Transverse colon (tissue), 4 donors: ENCODE measurements around the gene TCF20. TPM values are rescaled to one million over a fixed set of nuclear protein-coding genes. Genes with fewer than 3 reads are reported as not detected.

Experiments used
- DNase-seq: peaks from one replicate; pipeline ENCODE4 v3.0.0-alpha.2; 2019
- H3K27ac ChIP-seq, 4 donors: fragments of 200-600 bp; sonication (generic); 2 replicates each; pipeline ENCODE4 v1.5.1; 2016 to 2018; ENCODE audit warnings: inconsistent platforms in 4 of 4
- H3K27me3 ChIP-seq: fragments of 200-600 bp; sonication (generic); 2 replicates; pipeline ENCODE4 v1.5.1; 2017; ENCODE audit warnings: inconsistent platforms
- H3K36me3 ChIP-seq, 4 donors: fragments of 200-600 bp; sonication (generic); 2 replicates each; pipeline ENCODE4 v1.5.1; 2017 to 2019; ENCODE audit warnings: inconsistent platforms in 4 of 4
- H3K4me1 ChIP-seq, 4 donors: fragments of 200-600 bp; sonication (generic); 2 replicates each; pipeline ENCODE4 v1.5.1; 2017 to 2020; ENCODE audit warnings: inconsistent platforms in 4 of 4
- H3K4me3 ChIP-seq, 4 donors: fragments of 200-600 bp; sonication (generic); 1 replicate in 1 of 4; 2 replicates in 3 of 4; pipeline versions ENCODE4 v1.5.1 to v1.6.1; 2017 to 2019; ENCODE audit warnings: inconsistent platforms in 4 of 4
- H3K9me3 ChIP-seq, 2 donors: fragments of 200-600 bp; sonication (generic); 2 replicates each; pipeline ENCODE4 v1.5.1; 2017 to 2019; ENCODE audit warnings: inconsistent platforms in 2 of 2
- EP300 ChIP-seq: sonication (generic); formaldehyde crosslinking; IDR thresholded peaks from one replicate; pipeline ENCODE4 v1.6.1; 2017; ENCODE audit warnings: antibody characterized with exemption, low read depth
- POLR2A ChIP-seq: fragments of 450-650 bp; IDR thresholded peaks from one replicate; pipeline ENCODE4 v1.6.1; 2016; ENCODE audit warnings: antibody characterized with exemption, mild to moderate bottlenecking, moderate library complexity
- POLR2AphosphoS5 ChIP-seq, 3 donors: sonication (generic); formaldehyde crosslinking; IDR thresholded peaks; one replicate each; pipeline ENCODE4 v1.6.1; 2016; ENCODE audit warnings: antibody characterized with exemption in 3 of 3
- WGBS, 2 donors: methylation state at CpG; one replicate each; pipeline ENCODE4 v1.1.5; 2018; ENCODE audit warnings: low coverage in 1 of 2; 5-methylcytosine and 5-hydroxymethylcytosine counted together
- in situ Hi-C, 4 donors: fragments of 200-750 bp; cut with MboI; loops; one replicate each; pipeline versions ENCODE4 v1.15.0 to v1.15.1; 2017; ENCODE audit warnings: low sequenced_read_pairs in 3 of 4, low pct_ligation_motif_present in 1 of 4, low pct_unique_long_range_greater_than_20kb in 1 of 4
- intact Hi-C: fragments of 100-400 bp; cut with DNase I; formaldehyde crosslinking; loops from one replicate; pipeline ENCODE4 v1.15.1; 2023; ENCODE audit warnings: low total_unique reads
- total RNA-seq, 4 donors: library from RNA; depleted of rRNA; stranded (reverse); fragments of >200 nt; gene quantifications; one replicate each; pipeline ENCODE4 v1.1.0, GENCODE V29; 2016
- TF ChIP-seq, protein P1 (sequence below), 5 experiments: fragments of 200-600 bp in 3 of 5; fragments of 450-650 bp in 2 of 5; sonication (generic) in 3 of 5; IDR thresholded peaks; 1 replicate in 2 of 5; 2 replicates in 3 of 5; pipeline ENCODE4 v1.5.1; 2016 to 2017; ENCODE audit warnings: antibody characterized with exemption in 5 of 5, inconsistent platforms in 3 of 5, mild to moderate bottlenecking in 2 of 5, moderate library complexity in 1 of 5

TCF20 gene
- total RNA-seq, 4 donors from 2014 or later: 30.3 to 43.7 (median 42.3) TPM

DNA sequence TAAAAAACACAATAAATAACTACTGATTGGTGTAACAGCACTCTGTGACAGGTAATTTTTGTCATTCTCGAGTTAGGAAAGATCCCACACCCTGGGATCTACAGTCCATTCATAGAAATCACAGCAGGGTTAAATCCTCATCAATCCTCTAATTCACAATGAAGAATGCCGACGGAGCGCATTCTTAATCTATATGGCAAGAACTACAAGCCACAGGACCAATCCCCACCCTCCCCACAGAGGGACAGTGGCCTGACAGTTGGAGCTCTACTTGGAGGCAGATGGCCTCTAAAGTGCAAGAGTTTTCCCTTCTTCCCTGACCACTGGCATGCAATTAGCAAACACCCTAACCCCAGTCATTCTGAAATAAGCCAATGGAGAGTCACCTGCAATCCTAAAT lies 34.2 kb downstream of the TCF20 start:
- H3K9me3 ChIP-seq: no peaks in the 10 kb centered on the region
- H3K27me3 ChIP-seq: no peaks in the 10 kb centered on the region
- H3K4me1 ChIP-seq: peaks cover 0 to 13% (median 8%) of the 10 kb centered on the region in 4 donors
- H3K4me3 ChIP-seq: no peak overlapping the region
- no peak overlapping the region for H3K27ac ChIP-seq
- TF ChIP-seq, protein P1, sequence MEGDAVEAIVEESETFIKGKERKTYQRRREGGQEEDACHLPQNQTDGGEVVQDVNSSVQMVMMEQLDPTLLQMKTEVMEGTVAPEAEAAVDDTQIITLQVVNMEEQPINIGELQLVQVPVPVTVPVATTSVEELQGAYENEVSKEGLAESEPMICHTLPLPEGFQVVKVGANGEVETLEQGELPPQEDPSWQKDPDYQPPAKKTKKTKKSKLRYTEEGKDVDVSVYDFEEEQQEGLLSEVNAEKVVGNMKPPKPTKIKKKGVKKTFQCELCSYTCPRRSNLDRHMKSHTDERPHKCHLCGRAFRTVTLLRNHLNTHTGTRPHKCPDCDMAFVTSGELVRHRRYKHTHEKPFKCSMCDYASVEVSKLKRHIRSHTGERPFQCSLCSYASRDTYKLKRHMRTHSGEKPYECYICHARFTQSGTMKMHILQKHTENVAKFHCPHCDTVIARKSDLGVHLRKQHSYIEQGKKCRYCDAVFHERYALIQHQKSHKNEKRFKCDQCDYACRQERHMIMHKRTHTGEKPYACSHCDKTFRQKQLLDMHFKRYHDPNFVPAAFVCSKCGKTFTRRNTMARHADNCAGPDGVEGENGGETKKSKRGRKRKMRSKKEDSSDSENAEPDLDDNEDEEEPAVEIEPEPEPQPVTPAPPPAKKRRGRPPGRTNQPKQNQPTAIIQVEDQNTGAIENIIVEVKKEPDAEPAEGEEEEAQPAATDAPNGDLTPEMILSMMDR (IDR thresholded peaks at IDR 0.05): no peak
- TF ChIP-seq POLR2AphosphoS5 (IDR thresholded peaks at IDR 0.05) (no peak), EP300 (no peak), POLR2A (no peak)
- WGBS, 2 donors: 92% methylated on average over 4 of the region's 4 CpGs; no CpG with 5 or more reads in 1 of the 2 donors
- no peak for DNase-seq
- intact Hi-C loops (no loop called here), in situ Hi-C loops (no loop called here)
- H3K36me3 ChIP-seq: no peaks in the 10 kb centered on the region

DNA sequence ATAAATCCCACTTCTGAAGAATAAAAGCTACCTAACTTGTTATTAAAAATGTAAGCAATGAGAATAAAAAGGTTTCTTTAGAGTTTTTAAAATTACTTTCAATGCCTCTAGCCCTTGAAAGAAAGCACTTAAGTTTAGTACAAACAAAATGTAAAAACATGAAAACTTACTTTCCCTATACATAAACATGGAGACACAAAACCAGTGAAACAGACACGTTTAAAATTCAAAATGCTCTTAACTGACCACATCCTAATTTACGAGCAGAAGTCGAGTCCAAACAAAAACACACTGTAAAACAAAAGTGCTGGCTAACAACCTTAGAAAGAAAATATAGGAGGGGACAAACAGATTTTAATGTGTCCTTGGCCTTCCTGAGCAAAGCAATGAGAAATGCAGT lies 36.6 kb downstream of the TCF20 start:
- Histone ChIP-seq H3K36me3 (no peaks in the 10 kb centered on the region), H3K4me1 (peaks cover 7 to 18% (median 13%) of the 10 kb centered on the region in 4 donors), H3K9me3 (no peaks in the 10 kb centered on the region), H3K4me3 (no peak overlapping the region), H3K27ac (no peak overlapping the region), H3K27me3 (no peaks in the 10 kb centered on the region)
- intact Hi-C loops: no loop called here
- in situ Hi-C loops: no loop called here
- TF ChIP-seq POLR2A: no peak
- no peak for TF ChIP-seq EP300
- no peak for TF ChIP-seq POLR2AphosphoS5 (IDR thresholded peaks at IDR 0.05)
- TF ChIP-seq, protein P1 (IDR thresholded peaks at IDR 0.05): no peak
- DNase-seq: no peak
- 26 to 41% methylated on average over 3 of the region's 3 CpGs for WGBS, 2 donors

DNA sequence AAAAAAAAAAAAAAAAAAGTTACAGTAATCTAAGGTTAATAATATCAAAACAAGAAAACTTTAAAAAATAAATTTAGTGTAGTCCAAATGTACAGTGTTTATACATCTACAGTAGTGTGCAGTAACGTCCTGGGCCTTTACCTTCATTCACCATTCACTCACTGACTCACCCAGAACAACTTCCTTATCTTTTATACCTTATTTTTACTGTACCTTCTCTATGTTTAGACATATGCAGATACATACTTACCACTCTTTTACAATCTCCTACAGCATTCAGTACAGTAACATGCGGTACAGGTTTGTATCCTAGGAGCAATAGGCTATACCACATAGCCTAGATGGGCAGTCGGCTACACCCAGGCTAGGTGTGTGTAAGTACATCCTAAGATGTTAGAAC lies 38.5 kb downstream of the TCF20 start:
- DNase-seq: no peak
- Histone ChIP-seq H3K4me1 (peaks cover 7 to 18% (median 13%) of the 10 kb centered on the region in 4 donors), H3K9me3 (no peaks in the 10 kb centered on the region), H3K36me3 (no peaks in the 10 kb centered on the region), H3K27me3 (no peaks in the 10 kb centered on the region), H3K4me3 (no peak overlapping the region), H3K27ac (no peak overlapping the region)
- intact Hi-C loops (no loop called here), in situ Hi-C loops (no loop called here)
- no peak for TF ChIP-seq POLR2A
- TF ChIP-seq, protein P1 (IDR thresholded peaks at IDR 0.05): no peak
- no peak for TF ChIP-seq EP300
- TF ChIP-seq POLR2AphosphoS5 (IDR thresholded peaks at IDR 0.05): no peak
- WGBS, 2 donors: 71 to 84% methylated on average over 3 of the region's 3 CpGs

DNA sequence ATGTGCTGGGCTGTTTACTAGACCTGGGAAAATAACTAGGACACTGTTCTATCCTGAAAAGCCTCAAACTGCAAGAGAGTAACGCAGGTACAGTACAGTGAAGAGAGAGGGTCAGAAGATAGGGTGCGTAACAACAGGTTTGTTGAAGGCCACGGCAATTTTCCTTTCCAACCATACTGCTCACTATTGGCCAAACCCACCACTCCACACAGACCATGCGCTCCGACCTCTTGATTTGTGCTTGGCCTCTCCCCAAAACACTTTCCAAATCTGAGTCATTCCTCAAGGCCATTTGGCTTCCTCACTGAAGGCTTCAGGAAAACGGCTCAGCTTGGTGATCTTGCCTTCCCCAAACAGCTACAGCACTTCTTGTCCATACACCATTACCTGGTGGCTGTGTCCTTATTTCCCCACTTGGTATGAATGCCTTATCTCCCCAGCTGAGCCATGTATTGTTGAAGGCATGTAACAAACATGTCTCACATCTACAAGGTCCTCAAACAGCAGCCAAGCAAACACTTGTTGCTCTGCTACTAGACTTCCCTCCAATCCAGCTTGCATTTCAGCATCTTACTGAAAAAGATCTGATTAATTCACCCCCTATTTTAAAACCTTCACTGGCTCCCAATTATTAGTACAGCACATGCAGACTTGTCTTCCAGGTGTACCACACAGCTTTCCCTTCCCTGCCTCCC lies 40.9 kb downstream of the TCF20 start:
- in situ Hi-C loops: no loop called here
- 67 to 69% methylated on average over 3 to 6 of the region's 6 CpGs for WGBS, 2 donors
- no peaks in the 10 kb centered on the region for H3K27me3 ChIP-seq
- intact Hi-C loops: no loop called here
- no peaks in the 10 kb centered on the region for H3K36me3 ChIP-seq
- DNase-seq: no peak
- TF ChIP-seq EP300 (no peak), POLR2A (no peak)
- TF ChIP-seq, protein P1 (IDR thresholded peaks at IDR 0.05): no peak
- H3K4me3 ChIP-seq: no peak overlapping the region
- peaks cover 7 to 18% (median 13%) of the 10 kb centered on the region in 4 donors for H3K4me1 ChIP-seq
- H3K9me3 ChIP-seq: no peaks in the 10 kb centered on the region
- H3K27ac ChIP-seq: no peak overlapping the region
